OCI-LY1 (cell line): ENCODE results near the gene IL4I1.

ENCODE experiments used
- EZH2 ChIP-seq: fragments of 200-600 bp; sonication (generic), shearing (Covaris generic); IDR thresholded peaks from 2 replicates; pipeline ENCODE4 v1.8.0; 2017; ENCODE audit warnings: borderline replicate concordance, mixed run types, mild to moderate bottlenecking, antibody characterized with exemption, low read length, moderate library complexity, mixed read lengths
- TF ChIP-seq, protein P1 (sequence below): fragments of 200-600 bp; sonication (generic), shearing (Covaris generic); IDR thresholded peaks from 2 replicates; pipeline ENCODE4 v1.5.1; 2017; ENCODE audit warnings: mild to moderate bottlenecking, antibody characterized with exemption, low read length, moderate library complexity, mixed read lengths

DNA sequence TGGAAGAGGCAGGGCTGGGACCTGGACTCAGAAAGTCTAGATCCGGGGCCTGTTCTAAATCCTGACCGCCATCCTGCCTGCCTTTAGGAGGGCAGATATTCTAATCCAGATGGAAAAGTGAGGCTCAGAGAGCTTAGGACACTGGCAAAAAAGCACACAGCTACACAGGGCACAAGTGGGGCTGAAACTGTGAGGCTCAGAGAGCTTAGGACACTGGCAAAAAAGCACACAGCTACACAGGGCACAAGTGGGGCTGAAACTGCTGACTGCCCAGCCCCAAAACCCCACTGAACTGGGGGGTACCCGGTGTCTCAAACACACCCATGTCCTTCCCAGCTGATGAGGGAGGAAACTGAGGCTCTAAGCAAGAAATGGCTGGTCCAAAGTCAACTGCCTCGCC is 21.5 kb downstream of the IL4I1 start:
- TF ChIP-seq, protein P1, sequence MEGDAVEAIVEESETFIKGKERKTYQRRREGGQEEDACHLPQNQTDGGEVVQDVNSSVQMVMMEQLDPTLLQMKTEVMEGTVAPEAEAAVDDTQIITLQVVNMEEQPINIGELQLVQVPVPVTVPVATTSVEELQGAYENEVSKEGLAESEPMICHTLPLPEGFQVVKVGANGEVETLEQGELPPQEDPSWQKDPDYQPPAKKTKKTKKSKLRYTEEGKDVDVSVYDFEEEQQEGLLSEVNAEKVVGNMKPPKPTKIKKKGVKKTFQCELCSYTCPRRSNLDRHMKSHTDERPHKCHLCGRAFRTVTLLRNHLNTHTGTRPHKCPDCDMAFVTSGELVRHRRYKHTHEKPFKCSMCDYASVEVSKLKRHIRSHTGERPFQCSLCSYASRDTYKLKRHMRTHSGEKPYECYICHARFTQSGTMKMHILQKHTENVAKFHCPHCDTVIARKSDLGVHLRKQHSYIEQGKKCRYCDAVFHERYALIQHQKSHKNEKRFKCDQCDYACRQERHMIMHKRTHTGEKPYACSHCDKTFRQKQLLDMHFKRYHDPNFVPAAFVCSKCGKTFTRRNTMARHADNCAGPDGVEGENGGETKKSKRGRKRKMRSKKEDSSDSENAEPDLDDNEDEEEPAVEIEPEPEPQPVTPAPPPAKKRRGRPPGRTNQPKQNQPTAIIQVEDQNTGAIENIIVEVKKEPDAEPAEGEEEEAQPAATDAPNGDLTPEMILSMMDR = no peak
- TF ChIP-seq EZH2 = no peak
